ENCODE data around the gene LRRC4C. TPM values are rescaled to one million over a fixed set of nuclear protein-coding genes. Genes with fewer than 3 reads are reported as not detected.
A peak's percentile ranks its signal among the peaks of the same experiment; 100 is the strongest.

Gene LRRC4C
- total RNA-seq, 1 experiment from 2014 or later: 0.72 TPM

DNA sequence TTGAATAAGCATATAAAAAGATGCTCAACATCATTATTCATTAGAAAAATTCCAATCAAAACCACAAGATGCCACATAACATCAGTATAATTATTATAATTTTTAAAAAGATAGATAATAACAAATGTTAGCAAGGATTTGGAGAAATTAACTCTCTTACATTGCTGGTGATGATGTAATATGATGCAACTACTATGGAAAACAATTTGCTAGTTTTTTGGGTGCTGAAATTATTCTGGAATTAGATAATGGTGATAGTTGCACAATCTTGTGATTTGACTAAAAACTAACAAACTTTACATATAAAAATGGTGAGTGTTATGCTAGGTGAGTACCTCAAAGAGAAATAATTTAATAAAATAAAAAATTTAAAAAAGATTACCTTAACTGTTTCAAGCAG is 412.2 kb downstream of the LRRC4C start:
- POLR2A ChIA-PET: no interaction called here
- H3K27me3 Mint-ChIP-seq (ENCODE audit: low read depth): no peaks in the 10 kb centered on the region
- ATAC-seq (no peak), DNase-seq (ENCODE audit: low spot score) (no peak)
- peaks cover 7% of the 10 kb centered on the region for H3K36me3 Mint-ChIP-seq
- no peak overlapping the region for H3K27ac Mint-ChIP-seq
- H3K4me1 Mint-ChIP-seq: peaks cover 26% of the 10 kb centered on the region
- no peak overlapping the region for H3K4me3 Mint-ChIP-seq
- TF ChIP-seq NR1H2 (CRISPR knock-in tag; IDR thresholded peaks at IDR 0.05): no peak
- TF ChIP-seq, protein P1, sequence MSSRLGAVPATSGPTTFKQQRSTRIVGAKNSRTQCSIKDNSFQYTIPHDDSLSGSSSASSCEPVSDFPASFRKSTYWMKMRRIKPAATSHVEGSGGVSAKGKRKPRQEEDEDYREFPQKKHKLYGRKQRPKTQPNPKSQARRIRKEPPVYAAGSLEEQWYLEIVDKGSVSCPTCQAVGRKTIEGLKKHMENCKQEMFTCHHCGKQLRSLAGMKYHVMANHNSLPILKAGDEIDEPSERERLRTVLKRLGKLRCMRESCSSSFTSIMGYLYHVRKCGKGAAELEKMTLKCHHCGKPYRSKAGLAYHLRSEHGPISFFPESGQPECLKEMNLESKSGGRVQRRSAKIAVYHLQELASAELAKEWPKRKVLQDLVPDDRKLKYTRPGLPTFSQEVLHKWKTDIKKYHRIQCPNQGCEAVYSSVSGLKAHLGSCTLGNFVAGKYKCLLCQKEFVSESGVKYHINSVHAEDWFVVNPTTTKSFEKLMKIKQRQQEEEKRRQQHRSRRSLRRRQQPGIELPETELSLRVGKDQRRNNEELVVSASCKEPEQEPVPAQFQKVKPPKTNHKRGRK (CRISPR knock-in tag; IDR thresholded peaks at IDR 0.05; ENCODE audit: borderline replicate concordance): no peak
- TF ChIP-seq CREM (CRISPR knock-in tag; IDR thresholded peaks at IDR 0.05): no peak
- no peak for TF ChIP-seq TP53 (CRISPR knock-in tag; IDR thresholded peaks at IDR 0.05)
- TF ChIP-seq SP1 (CRISPR knock-in tag; conservative IDR thresholded peaks at IDR 0.05): no peak
- no peak for TF ChIP-seq ZBTB21 (CRISPR knock-in tag; IDR thresholded peaks at IDR 0.05; ENCODE audit: borderline replicate concordance)
- TF ChIP-seq, protein P2, sequence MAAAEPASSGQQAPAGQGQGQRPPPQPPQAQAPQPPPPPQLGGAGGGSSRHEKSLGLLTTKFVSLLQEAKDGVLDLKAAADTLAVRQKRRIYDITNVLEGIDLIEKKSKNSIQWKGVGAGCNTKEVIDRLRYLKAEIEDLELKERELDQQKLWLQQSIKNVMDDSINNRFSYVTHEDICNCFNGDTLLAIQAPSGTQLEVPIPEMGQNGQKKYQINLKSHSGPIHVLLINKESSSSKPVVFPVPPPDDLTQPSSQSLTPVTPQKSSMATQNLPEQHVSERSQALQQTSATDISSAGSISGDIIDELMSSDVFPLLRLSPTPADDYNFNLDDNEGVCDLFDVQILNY (CRISPR knock-in tag; IDR thresholded peaks at IDR 0.05): no peak
- TF ChIP-seq, protein P3, sequence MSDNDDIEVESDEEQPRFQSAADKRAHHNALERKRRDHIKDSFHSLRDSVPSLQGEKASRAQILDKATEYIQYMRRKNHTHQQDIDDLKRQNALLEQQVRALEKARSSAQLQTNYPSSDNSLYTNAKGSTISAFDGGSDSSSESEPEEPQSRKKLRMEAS (CRISPR knock-in tag; IDR thresholded peaks at IDR 0.05): no peak
- CTCF ChIA-PET: no interaction called here
- H3K9me3 Mint-ChIP-seq: peaks cover 27% of the 10 kb centered on the region

DNA sequence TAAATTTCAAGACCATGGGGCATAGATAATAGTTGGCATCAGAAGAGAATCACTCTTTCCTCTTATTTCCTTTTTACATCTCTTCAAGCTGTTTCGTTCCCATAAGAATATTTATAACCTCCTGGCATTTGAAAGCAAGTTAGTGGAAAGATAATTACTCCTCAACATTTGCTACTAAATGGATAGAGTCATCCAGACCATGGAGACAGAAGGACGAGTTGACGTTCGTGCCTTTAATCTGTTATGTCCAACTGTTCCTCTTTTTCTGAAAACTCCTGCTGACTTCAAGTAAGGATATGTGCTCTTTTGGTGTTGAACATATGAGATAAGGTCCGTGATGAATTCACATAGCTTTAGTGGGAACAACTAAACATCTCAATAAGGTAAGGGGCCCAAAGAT is 414.2 kb downstream of the LRRC4C start:
- ATAC-seq (no peak), DNase-seq (ENCODE audit: low spot score) (no peak)
- CTCF ChIA-PET: no interaction called here
- Mint-ChIP-seq H3K36me3 (peaks cover 7% of the 10 kb centered on the region), H3K27me3 (ENCODE audit: low read depth) (no peaks in the 10 kb centered on the region), H3K27ac (peak overlapping the region; percentile 20), H3K9me3 (peaks cover 15% of the 10 kb centered on the region), H3K4me1 (peaks cover 26% of the 10 kb centered on the region), H3K4me3 (no peak overlapping the region)
- TF ChIP-seq, protein P4, sequence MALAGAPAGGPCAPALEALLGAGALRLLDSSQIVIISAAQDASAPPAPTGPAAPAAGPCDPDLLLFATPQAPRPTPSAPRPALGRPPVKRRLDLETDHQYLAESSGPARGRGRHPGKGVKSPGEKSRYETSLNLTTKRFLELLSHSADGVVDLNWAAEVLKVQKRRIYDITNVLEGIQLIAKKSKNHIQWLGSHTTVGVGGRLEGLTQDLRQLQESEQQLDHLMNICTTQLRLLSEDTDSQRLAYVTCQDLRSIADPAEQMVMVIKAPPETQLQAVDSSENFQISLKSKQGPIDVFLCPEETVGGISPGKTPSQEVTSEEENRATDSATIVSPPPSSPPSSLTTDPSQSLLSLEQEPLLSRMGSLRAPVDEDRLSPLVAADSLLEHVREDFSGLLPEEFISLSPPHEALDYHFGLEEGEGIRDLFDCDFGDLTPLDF (CRISPR knock-in tag; IDR thresholded peaks at IDR 0.05): no peak
- TF ChIP-seq FOXK1 (CRISPR knock-in tag; IDR thresholded peaks at IDR 0.05): no peak
- TF ChIP-seq NFATC4 (CRISPR knock-in tag; IDR thresholded peaks at IDR 0.05): no peak
- no peak for TF ChIP-seq ZBTB21 (CRISPR knock-in tag; IDR thresholded peaks at IDR 0.05; ENCODE audit: borderline replicate concordance)
- no peak for TF ChIP-seq RELA (CRISPR knock-in tag; IDR thresholded peaks at IDR 0.05; ENCODE audit: borderline replicate concordance)
- no peak for TF ChIP-seq JAZF1 (CRISPR knock-in tag; IDR thresholded peaks at IDR 0.05)
- no peak for TF ChIP-seq CREM (CRISPR knock-in tag; IDR thresholded peaks at IDR 0.05)
- no peak for TF ChIP-seq MXD4 (CRISPR knock-in tag; IDR thresholded peaks at IDR 0.05; ENCODE audit: borderline replicate concordance)
- no peak for TF ChIP-seq OVOL2 (CRISPR knock-in tag; IDR thresholded peaks at IDR 0.05; ENCODE audit: borderline replicate concordance)
- POLR2A ChIA-PET: no interaction called here

DNA sequence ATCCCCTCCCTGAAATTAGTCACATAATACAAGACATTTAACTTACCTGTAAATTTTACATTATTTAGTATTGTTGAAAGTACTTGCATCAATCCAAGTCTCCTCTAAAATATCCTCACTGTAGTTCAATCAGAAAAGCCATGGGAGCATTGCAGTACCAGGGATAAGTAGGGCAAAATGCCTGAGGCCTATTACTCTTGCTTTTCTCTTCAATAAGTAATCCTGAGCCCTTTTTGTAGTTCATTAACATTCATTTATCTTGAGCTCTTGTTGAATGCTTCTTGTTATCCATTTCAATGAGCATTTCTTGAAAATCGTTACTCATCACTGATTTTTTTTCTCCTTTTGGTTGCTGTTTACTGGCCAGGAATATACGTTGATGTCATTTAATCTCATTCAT is 414.7 kb downstream of the LRRC4C start:
- ATAC-seq: peak; percentile 62
- Mint-ChIP-seq H3K27ac (peak overlapping the region; percentile 20), H3K36me3 (peaks cover 6% of the 10 kb centered on the region), H3K4me1 (peaks cover 26% of the 10 kb centered on the region), H3K4me3 (no peak overlapping the region), H3K27me3 (ENCODE audit: low read depth) (no peaks in the 10 kb centered on the region), H3K9me3 (peaks cover 16% of the 10 kb centered on the region)
- POLR2A ChIA-PET: no interaction called here
- no peak for DNase-seq (ENCODE audit: low spot score)
- CTCF ChIA-PET: no interaction called here
- TF ChIP-seq SP1 (CRISPR knock-in tag; conservative IDR thresholded peaks at IDR 0.05) (no peak), MYBL2 (CRISPR knock-in tag; IDR thresholded peaks at IDR 0.05) (no peak), CREB1 (CRISPR knock-in tag; IDR thresholded peaks at IDR 0.05) (no peak), FOXP1 (CRISPR knock-in tag; IDR thresholded peaks at IDR 0.05; ENCODE audit: borderline replicate concordance) (no peak), NFE2L1 (CRISPR knock-in tag; IDR thresholded peaks at IDR 0.05) (no peak), GRHL2 (CRISPR knock-in tag; IDR thresholded peaks at IDR 0.05; ENCODE audit: insufficient replicate concordance, severe bottlenecking) (no peak), FOXK1 (CRISPR knock-in tag; IDR thresholded peaks at IDR 0.05) (no peak), TCF7 (CRISPR knock-in tag; IDR thresholded peaks at IDR 0.05; ENCODE audit: low read depth) (no peak)
- TF ChIP-seq, protein P5, sequence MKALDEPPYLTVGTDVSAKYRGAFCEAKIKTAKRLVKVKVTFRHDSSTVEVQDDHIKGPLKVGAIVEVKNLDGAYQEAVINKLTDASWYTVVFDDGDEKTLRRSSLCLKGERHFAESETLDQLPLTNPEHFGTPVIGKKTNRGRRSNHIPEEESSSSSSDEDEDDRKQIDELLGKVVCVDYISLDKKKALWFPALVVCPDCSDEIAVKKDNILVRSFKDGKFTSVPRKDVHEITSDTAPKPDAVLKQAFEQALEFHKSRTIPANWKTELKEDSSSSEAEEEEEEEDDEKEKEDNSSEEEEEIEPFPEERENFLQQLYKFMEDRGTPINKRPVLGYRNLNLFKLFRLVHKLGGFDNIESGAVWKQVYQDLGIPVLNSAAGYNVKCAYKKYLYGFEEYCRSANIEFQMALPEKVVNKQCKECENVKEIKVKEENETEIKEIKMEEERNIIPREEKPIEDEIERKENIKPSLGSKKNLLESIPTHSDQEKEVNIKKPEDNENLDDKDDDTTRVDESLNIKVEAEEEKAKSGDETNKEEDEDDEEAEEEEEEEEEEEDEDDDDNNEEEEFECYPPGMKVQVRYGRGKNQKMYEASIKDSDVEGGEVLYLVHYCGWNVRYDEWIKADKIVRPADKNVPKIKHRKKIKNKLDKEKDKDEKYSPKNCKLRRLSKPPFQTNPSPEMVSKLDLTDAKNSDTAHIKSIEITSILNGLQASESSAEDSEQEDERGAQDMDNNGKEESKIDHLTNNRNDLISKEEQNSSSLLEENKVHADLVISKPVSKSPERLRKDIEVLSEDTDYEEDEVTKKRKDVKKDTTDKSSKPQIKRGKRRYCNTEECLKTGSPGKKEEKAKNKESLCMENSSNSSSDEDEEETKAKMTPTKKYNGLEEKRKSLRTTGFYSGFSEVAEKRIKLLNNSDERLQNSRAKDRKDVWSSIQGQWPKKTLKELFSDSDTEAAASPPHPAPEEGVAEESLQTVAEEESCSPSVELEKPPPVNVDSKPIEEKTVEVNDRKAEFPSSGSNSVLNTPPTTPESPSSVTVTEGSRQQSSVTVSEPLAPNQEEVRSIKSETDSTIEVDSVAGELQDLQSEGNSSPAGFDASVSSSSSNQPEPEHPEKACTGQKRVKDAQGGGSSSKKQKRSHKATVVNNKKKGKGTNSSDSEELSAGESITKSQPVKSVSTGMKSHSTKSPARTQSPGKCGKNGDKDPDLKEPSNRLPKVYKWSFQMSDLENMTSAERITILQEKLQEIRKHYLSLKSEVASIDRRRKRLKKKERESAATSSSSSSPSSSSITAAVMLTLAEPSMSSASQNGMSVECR (CRISPR knock-in tag; IDR thresholded peaks at IDR 0.05; ENCODE audit: borderline replicate concordance): no peak
- TF ChIP-seq, protein P6, sequence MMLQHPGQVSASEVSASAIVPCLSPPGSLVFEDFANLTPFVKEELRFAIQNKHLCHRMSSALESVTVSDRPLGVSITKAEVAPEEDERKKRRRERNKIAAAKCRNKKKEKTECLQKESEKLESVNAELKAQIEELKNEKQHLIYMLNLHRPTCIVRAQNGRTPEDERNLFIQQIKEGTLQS (CRISPR knock-in tag; conservative IDR thresholded peaks at IDR 0.05): no peak
- TF ChIP-seq, protein P3 (CRISPR knock-in tag; IDR thresholded peaks at IDR 0.05): no peak
